ENCODE results near the gene CBFA2T2.

The CBFA2T2 gene

DNA sequence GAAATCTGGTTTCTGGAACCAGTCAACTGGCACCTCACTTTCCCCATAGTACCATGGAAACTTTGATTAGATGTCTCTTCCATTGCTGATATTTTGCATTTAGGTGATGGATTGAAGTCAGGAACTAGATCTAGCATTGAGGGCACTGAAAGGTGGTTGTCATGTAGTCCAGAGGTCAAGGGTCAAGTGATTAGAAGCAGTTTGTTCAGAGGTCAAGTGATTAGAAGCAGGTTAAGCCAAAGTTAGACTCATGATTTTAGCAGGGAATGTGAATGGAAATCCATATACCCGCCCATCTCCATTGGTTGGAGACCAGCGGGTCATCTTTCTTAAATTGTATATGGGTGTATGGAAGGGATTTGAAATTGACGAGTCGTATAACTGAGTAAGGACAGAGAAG lies 51.2 kb downstream of the CBFA2T2 start:
- Histone ChIP-seq H3K27ac (no peak overlapping the region), H3K36me3 (replicated peaks) (no peaks in the 10 kb centered on the region)
- DNase-seq, result no peak

DNA sequence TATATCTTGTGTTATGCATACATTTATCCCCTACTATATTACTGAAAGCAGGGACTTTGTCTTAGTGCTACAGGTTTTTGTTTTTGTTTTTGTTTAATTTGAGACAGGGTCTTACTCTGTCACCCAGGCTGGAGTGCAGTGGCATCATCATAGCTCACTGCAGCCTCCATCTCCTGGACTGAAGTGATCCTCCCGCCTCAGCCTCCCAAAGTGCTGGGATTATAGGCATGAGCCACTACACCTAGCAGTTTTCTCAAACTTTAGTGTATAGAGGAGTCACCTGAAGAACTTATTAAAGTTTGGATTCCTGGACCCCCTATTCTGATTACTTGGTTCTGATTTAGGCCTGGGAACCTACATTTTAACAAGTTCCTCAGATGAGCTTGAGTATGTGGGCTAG lies 51.9 kb downstream of the CBFA2T2 start:
- Histone ChIP-seq H3K4me3 (ENCODE audit: low read depth, low read length) (no peak overlapping the region), H3K27me3 (replicated peaks) (no peaks in the 10 kb centered on the region), H3K36me3 (replicated peaks) (no peaks in the 10 kb centered on the region), H3K27ac (no peak overlapping the region)
- TF ChIP-seq, protein P1, sequence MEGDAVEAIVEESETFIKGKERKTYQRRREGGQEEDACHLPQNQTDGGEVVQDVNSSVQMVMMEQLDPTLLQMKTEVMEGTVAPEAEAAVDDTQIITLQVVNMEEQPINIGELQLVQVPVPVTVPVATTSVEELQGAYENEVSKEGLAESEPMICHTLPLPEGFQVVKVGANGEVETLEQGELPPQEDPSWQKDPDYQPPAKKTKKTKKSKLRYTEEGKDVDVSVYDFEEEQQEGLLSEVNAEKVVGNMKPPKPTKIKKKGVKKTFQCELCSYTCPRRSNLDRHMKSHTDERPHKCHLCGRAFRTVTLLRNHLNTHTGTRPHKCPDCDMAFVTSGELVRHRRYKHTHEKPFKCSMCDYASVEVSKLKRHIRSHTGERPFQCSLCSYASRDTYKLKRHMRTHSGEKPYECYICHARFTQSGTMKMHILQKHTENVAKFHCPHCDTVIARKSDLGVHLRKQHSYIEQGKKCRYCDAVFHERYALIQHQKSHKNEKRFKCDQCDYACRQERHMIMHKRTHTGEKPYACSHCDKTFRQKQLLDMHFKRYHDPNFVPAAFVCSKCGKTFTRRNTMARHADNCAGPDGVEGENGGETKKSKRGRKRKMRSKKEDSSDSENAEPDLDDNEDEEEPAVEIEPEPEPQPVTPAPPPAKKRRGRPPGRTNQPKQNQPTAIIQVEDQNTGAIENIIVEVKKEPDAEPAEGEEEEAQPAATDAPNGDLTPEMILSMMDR (IDR thresholded peaks at IDR 0.05; ENCODE audit: low read depth, low read length, missing control alignments), result no peak
- no peak for DNase-seq
- in situ Hi-C loops (cut with HindIII; ENCODE audit: low pct_ligation_motif_present, low sequenced_read_pairs), result no loop called here

More for the DNA sequence above, 51.2 kb downstream of the CBFA2T2 start:
- no peak overlapping the region for H3K4me3 ChIP-seq (ENCODE audit: low read depth, low read length)
- H3K27me3 ChIP-seq (replicated peaks), result no peaks in the 10 kb centered on the region
- in situ Hi-C loops (cut with HindIII; ENCODE audit: low pct_ligation_motif_present, low sequenced_read_pairs), result no loop called here
- TF ChIP-seq, protein P1 (IDR thresholded peaks at IDR 0.05; ENCODE audit: low read depth, low read length, missing control alignments), result no peak

DNA sequence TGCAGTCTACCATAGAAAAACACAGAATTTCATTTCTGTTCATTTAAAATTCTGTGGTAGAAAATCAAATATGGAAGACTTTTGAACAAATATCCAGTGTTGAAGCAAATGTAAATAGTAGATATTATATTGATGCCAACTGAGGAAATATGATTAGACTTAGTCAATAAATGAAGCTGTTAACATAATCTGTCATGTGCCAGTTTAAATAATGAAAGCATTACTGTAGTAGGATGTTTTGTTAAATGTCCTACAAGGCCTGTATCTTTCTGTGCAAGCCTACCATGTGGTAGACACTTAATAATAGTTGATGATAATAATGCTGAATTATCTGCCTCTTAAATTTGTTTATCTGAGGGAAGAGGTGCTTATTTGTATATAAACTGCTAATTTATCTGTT lies 55.9 kb downstream of the CBFA2T2 start:
- in situ Hi-C loops (cut with HindIII; ENCODE audit: low pct_ligation_motif_present, low sequenced_read_pairs), result no loop called here

DNA sequence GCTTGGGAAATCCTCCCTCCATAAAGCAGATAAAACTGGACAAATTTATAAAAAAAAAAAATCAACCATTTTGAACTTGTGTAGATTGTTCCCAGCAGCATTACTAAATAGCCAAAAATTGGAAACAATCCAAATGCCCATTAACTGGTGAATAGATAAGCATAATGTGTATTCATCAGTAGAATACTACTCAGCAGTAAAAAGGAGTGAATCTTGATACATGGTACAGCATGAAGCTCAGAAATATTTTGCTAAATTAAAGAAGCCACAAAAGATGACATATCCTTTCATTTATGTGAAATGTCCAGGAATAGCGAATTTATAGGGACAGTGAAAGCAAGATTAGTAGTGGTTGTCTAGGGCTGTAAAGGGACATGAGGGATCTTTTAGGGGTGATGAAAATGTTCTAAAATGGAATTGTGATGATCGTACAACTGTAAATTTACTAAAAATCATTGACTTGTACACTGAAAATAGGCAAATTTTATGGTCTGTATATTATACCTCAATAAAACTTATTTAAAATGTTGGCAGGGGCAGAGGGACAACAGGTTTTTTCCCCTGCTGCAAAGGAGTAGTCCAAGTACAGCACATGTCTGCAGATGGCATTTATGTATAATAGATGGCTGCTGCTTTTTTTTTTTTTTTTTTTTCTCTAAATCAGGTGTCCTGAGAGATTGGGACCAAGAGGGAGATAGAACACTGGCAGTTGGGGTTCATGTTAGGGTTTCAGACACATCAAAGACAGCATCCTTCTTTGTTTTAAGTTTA lies 59.5 kb downstream of the CBFA2T2 start:
- no peak overlapping the region for H3K27ac ChIP-seq
- TF ChIP-seq, protein P1 (IDR thresholded peaks at IDR 0.05; ENCODE audit: low read depth, low read length, missing control alignments), result no peak
- H3K27me3 ChIP-seq (replicated peaks), result no peaks in the 10 kb centered on the region
- in situ Hi-C loops (cut with HindIII; ENCODE audit: low pct_ligation_motif_present, low sequenced_read_pairs), result no loop called here
- no peak overlapping the region for H3K4me3 ChIP-seq (ENCODE audit: low read depth, low read length)
- no peak for DNase-seq
- no peaks in the 10 kb centered on the region for H3K36me3 ChIP-seq (replicated peaks)

More for the DNA sequence above, 55.9 kb downstream of the CBFA2T2 start:
- TF ChIP-seq, protein P1 (IDR thresholded peaks at IDR 0.05; ENCODE audit: low read depth, low read length, missing control alignments), result no peak
- H3K4me3 ChIP-seq (ENCODE audit: low read depth, low read length), result no peak overlapping the region
- no peaks in the 10 kb centered on the region for H3K27me3 ChIP-seq (replicated peaks)
- no peaks in the 10 kb centered on the region for H3K36me3 ChIP-seq (replicated peaks)
- DNase-seq, result no peak
- H3K27ac ChIP-seq, result no peak overlapping the region

DNA sequence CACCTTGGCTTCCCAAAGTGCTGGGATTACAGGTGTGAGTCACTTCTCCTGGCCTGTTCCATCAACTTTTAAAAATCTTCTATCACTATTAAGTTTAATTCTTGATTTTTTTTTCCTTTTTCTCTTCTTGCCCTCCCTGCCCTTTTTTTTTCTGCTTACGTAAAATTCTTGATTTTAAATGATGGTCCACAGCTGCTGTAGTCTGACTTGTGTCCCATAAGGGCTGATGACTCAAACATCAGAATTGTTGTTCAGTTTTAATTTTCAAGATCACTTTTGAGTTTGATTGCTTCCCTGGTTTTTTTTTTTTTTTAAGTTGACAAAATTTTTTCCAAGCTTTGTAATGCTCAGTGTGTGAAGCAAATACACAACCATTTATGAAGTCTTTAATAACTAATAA lies 61.9 kb downstream of the CBFA2T2 start:
- TF ChIP-seq, protein P1 (IDR thresholded peaks at IDR 0.05; ENCODE audit: low read depth, low read length, missing control alignments), result no peak
- no peaks in the 10 kb centered on the region for H3K36me3 ChIP-seq (replicated peaks)
- no peaks in the 10 kb centered on the region for H3K27me3 ChIP-seq (replicated peaks)
- no peak overlapping the region for H3K27ac ChIP-seq
- no peak for DNase-seq
- in situ Hi-C loops (cut with HindIII; ENCODE audit: low pct_ligation_motif_present, low sequenced_read_pairs), result no loop called here
- H3K4me3 ChIP-seq (ENCODE audit: low read depth, low read length), result no peak overlapping the region

DNA sequence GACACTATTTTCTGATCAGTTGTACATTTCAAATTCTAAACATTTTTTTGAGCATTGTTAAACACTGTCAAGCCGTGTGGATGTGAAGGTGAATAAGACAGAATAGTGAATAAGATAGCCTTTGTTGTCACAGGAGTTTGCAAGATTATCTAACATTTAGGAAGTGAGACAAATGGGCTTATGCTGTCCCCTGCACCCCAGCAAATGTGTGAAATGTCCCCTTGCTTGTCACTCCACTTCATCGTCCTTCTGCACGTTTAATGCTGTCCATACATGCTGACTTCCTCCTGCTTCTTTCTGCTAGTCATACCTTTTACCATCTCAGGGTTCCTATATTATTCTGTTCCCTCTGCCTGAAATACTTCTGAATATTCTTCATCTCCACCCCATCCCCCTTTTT lies 62.6 kb downstream of the CBFA2T2 start:
- no peak for DNase-seq
- TF ChIP-seq, protein P1 (IDR thresholded peaks at IDR 0.05; ENCODE audit: low read depth, low read length, missing control alignments), result no peak
- H3K4me3 ChIP-seq (ENCODE audit: low read depth, low read length), result no peak overlapping the region
- H3K27me3 ChIP-seq (replicated peaks), result no peaks in the 10 kb centered on the region
- no peaks in the 10 kb centered on the region for H3K36me3 ChIP-seq (replicated peaks)
- no peak overlapping the region for H3K27ac ChIP-seq
- in situ Hi-C loops (cut with HindIII; ENCODE audit: low pct_ligation_motif_present, low sequenced_read_pairs), result no loop called here
